ENCODE results near the gene TRAF3.

The TRAF3 gene, protein sequence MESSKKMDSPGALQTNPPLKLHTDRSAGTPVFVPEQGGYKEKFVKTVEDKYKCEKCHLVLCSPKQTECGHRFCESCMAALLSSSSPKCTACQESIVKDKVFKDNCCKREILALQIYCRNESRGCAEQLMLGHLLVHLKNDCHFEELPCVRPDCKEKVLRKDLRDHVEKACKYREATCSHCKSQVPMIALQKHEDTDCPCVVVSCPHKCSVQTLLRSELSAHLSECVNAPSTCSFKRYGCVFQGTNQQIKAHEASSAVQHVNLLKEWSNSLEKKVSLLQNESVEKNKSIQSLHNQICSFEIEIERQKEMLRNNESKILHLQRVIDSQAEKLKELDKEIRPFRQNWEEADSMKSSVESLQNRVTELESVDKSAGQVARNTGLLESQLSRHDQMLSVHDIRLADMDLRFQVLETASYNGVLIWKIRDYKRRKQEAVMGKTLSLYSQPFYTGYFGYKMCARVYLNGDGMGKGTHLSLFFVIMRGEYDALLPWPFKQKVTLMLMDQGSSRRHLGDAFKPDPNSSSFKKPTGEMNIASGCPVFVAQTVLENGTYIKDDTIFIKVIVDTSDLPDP

DNA sequence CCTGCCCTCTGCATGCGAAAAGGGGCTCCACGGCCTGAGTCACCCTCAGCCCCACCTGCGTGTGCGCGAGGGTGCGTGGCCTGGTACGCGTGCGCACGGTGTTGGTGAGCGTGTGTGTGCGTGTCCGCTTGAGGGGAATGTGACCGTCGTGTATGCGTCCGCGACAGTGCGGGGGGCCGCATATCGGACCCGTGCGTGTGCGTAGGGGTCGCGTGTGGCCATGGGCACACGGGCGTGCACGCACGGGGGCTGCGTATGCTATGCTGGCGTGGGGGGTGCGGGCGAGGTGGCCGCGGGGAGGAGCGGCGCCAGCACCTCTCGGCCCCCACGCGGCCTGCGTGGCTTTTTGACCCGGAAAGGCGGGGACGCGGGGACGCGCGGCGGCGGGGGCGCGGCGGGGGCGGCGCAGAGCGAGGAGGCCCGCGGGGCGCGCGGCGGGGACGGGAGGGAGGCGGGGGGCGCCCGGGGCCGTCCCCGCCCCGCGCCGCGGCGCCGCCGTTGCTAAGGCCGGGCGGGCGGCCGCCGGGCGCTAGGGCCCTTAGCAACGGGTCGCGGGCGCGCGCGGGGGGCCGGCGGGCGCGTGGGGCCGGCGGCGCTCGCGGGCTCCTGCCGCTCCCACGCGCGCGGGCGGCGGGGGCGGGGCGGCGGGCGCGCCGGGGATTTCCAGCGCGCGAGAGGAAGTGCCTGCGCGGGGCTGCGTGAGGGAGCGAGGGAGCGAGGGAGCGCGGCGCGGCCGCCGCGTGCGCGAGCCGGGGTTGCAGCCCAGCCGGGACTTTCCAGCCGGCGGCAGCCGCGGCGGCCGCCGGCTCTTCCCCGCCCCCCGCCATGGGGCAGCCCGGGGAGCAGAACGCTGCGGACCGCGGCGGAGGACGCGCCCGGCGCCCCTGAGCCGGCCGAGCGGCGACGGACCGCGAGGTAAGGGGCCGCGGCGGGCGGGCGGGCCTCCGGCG is at the start of gene TRAF3:
TRAF3 (plus strand) TSS at position 689 of the 950 bp plus-strand sequence. CDS start 92,753 bp downstream, outside the sequence.
- peak; percentile 91 for DNase-seq (ENCODE audit: low spot score)

DNA sequence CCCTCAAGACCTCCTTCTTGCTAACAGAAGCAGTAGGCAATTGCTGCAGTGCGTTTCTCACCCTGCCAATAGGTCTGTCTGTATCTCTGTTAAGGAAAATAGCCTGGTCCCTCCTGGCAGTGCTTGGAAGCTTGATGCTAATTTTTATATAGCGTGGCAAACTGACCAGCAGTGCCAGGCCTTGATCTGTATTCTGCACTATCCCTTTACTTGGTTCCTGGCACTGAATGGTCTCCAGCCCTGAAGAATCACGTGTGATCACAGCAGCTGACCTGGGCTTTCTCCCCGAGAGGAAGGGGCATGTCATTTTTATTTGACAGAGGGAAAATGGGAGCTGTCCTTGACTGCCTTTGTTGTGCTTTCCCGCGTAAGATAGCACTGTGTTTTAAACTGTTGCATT is 48.7 kb upstream of the TRAF3 start:
- no peak for DNase-seq (ENCODE audit: low spot score)

DNA sequence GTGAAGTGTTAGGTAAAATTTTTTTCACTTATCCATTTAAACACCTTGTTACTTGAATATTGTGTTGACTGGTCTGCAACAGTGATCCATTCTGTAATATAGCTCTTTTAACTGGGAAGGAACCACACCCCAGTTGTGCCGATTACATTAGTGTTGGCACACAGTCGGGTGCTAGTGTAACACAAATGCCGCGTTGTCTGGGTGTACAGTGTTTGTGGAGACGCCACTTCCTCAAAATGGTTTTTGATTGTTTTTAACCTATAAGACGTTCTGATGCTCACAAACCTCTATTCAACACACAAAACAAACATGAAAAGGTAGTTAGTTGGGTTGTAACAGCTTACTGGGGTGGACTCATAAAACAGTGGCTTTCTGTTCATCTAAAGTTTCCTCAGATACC is 48.0 kb upstream of the TRAF3 start:
- DNase-seq (ENCODE audit: low spot score) = no peak

DNA sequence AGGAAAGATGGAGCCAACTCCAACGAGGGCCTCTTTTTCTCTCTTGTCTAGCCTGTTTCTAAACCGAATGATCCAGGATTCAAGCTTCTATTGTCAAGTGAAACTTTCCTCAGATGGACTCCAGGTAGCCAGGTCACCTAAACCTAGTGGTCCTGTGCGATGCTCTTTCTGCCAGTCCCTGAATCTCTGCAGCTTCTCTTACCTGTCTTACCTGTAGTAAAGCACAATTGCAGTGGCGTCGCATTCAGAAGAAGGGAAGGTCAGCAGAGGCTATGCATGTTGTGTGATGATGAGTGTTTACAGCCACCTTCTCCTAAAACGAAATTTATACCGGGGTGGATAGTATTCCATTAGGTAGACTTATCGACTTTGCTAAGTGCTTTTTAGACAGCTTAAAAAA is 47.4 kb upstream of the TRAF3 start:
- no peak for DNase-seq (ENCODE audit: low spot score)

DNA sequence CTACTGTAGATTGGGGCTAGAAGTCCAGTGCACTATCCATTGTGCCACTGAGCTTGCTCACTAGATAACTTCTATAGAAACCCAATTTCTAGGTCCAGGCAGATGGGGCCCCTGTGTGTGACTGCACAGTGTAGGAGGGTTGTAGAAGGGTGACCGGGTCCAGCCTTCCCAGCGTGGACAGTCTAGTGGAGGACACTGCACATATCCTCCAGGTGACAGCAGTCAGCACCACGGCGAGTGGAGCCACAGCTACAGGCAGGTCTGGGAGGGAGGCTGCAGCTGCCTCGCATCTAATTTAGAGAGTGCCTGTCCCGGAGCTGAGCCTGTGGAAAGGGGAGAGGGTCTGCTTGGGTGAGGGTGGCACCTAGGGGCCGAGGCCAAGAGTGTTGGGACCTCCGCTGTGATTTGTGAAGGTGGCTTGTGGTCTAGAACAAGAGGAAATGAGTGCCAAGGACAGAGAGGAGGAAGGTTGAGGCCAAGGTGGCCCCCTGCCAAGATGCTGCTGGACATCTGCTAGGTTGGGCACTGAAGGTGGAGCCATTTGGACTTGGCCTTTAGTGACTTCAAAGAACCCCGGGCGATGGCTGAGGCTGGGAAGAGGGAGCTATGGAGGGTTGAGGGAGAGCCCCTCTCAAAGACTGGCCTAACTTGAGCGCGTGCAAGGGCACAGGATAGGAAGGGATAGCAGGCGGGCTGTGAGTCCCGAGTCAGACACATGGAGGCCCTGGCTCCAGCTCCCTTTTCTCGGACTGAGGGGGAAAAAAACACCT is 46.0 kb upstream of the TRAF3 start:
- no peak for DNase-seq (ENCODE audit: low spot score)

DNA sequence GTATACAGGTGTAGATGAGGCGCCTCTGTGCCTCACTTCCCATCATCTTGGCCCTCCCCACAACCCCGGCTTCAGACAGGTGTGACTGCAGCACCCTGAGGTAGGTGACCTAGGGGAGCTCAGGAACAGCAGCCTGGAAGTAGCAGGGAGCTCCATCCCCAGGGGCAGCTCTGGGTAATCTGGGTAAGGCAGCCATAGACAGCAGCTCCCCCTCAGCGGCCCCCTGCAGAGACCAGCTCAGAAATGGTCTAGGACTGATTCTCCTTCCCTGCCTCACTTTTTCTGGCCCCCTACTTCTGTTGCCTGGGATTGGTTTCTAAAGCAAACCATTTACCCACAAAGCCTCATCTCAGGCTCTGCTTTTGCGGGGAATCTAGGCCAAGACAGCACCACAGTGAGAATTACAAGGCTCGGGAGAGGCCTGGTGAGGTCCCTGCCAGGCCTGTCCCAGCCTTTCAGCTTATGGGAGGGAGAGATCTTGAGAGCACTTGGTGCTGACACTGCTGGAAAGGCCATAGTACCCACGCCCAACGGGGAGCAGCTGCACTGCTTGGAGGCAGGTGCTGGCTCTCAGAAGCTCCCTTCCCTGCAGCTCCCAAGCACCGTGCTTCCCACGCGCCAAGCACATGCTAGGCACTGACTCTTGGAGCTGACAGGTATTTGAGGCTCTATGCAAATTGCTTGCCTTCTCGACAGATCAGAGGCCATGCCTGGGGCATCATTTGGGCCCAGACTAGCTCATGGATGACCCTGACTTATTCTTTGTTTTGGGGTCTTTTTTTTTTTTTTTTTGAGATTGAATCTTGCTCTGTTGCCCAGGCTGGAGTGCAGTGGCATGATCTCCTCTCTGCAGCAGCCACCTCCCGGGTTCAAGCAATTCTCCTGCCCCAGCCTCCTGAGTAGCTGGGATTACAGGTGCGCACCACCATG is 45.1 kb upstream of the TRAF3 start:
- no peak for DNase-seq (ENCODE audit: low spot score)

DNA sequence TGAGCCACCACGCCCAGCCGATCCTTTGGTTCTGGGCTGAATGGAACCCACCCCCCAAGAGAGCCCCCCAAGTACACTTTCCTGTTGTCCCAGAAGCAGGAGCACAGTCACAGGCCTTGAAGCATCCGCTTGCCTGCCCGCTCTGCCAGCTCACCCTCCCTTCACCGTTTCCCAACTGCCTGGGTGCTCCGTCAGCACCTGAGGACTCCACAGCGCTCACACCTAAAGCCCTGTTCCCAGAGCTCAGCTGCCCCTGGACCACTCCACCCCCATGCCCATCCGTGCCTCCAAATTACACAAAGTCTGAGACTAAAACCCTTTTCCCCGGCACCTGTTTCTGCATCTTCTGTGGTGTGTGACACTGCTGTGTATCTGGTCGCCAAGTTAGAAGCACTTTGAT is 44.3 kb upstream of the TRAF3 start:
- no peak for DNase-seq (ENCODE audit: low spot score)

DNA sequence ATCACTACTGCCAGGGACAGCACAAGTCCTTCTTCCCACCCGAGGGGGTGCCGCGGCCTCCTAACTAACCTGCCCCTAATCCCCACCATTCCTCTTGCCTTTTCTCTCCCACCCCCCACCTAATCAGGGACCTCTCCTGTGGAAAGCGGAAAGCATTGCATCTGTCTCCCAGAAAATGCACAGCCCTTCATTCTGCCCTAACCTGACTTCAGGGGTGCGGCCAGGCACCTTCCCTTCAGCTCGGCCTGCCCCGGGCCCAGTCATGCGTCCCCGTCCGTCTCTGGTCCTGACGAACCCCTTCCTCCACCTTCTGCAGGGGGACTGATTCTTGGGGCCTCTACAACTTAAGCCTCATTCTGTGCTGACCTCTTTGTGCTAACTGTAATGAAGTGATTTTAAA is 43.9 kb upstream of the TRAF3 start:
- no peak for DNase-seq (ENCODE audit: low spot score)

DNA sequence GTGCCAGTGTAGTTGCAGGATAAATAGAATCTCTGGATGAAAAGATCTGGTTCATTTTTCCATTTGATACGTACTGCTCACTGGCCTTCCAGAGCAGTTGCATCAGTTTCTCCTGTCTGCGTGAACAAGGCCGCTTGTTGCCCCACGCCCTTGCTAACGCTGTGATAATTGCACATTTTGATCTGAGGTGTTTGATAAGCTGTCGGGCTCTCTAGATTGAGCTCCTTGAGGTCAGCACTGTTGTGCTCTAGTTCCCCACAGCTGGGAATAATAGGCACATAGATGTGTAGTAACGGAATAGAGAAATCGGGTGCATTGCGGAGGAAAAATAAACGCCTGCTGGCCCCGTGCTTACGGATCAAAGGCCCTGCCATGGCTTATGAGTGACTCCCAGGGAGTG is 42.8 kb upstream of the TRAF3 start:
- no peak for DNase-seq (ENCODE audit: low spot score)

DNA sequence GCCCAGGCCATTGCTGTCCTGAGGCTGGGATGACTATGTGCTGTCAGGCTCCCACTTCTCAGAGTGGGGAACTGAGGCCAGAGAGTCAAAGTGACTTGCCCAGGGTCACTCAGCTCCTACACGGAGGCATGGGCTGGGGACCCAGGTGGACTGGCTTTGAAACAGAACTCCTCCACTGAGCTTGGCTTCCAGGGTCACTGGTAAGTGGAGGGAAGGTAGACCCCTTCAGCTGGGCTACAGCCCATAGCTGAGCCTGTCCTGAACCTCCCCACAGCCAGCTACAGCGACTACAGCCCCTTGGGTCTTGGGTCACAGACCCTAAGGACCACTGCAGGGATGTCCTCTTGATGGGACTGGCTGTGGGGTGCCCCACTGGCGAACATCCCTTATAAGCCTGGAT is 40.3 kb upstream of the TRAF3 start:
- DNase-seq (ENCODE audit: low spot score) = no peak

DNA sequence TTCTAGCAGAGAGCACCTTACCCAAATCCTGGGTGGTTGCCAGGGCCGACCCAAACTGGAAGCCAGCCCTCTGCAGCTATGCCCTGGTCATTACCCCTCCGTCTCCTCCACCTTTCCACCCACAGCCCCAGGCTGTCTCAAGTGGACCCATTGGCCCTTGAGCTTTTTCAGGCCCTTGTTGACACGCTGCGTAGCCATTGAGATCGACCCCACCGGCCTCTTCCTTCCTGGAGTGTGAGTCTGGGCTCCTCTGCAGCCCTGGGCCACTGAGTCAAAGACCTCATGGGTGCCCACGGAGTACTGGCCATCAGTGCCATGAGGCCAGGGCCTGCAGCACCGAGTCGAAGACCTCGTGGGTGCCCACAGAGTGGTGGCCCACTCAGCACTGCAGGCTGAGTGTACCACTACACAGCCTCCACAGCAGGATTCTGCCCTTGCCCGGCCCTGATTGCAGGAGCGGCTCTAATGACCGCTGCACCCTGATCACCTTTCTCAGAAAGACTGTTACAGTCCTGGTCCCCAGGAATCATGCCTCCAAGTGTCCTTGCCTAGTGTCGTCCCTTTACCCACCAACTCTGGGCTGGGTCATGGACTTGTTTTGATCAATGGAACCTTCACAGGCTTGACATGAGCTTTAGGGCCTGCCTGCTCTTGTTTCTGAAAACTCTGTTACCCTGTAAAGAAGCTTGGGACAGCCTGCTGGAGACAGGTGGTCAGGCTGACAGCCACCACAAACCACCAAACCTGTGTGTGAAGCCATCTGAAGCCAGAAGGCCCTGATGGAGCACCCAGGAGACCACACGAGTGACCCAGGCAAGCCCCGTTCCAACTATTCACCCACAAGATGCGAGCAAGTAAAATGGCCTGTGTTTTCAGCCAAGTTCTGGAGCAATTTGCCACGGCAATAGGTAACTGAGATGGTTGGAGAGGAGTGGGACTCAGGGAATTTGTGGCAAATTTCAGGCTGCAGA is 39.6 kb upstream of the TRAF3 start:
- no peak for DNase-seq (ENCODE audit: low spot score)

DNA sequence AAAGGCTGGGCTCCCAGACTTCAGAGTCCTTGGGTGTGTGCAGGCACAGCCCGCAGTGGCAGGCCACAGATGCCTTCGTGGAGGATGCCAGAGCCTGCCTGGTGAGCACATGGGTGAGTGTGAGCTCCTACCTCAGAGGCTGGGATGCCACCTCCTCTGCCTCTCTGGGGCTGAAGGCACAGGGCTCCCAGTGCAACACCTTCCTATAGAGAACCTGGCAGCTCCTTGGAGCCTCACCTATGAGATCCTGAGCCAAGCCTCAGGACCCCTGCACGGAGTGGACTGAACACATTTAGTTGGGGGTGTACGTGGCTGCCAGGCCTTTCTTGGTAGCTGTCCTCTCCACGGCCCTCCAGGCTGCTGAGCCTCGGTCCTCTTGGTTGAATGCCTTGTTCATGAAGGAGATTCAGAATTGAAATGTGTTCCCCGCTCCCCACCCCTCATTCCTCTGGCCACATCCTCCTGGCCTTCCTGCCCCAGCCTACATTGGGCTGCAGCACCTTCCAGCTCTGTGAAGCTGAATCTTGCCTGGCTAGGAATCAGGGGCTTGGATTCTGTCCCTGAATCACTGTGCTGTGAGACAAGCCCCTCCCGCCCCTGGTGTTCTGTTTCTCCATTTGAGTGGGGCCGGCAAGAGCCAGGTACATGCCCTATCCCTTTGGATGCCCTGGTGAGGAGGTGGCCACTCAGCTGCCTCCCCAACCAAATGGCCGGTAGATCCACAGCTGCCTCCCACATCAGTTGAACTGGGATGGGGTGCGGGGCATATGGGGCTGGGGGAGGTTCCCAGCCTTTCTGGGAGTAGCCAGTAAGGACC is 38.7 kb upstream of the TRAF3 start:
- DNase-seq (ENCODE audit: low spot score) = no peak

DNA sequence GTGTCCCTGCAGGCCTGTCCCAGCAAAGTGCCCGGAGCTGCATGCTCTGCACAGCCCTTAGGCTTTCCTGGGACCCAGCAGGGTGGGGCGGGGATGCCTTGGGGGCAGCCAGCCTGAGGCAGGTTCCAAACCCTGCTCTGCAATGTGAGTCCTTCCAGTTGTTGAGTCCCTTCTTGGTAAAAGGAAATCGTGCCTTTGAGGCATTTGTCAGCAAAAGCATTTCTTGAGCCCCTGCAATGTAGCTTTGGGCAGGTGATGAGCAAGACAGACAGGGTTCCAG is 38.1 kb upstream of the TRAF3 start:
- DNase-seq (ENCODE audit: low spot score) = no peak

DNA sequence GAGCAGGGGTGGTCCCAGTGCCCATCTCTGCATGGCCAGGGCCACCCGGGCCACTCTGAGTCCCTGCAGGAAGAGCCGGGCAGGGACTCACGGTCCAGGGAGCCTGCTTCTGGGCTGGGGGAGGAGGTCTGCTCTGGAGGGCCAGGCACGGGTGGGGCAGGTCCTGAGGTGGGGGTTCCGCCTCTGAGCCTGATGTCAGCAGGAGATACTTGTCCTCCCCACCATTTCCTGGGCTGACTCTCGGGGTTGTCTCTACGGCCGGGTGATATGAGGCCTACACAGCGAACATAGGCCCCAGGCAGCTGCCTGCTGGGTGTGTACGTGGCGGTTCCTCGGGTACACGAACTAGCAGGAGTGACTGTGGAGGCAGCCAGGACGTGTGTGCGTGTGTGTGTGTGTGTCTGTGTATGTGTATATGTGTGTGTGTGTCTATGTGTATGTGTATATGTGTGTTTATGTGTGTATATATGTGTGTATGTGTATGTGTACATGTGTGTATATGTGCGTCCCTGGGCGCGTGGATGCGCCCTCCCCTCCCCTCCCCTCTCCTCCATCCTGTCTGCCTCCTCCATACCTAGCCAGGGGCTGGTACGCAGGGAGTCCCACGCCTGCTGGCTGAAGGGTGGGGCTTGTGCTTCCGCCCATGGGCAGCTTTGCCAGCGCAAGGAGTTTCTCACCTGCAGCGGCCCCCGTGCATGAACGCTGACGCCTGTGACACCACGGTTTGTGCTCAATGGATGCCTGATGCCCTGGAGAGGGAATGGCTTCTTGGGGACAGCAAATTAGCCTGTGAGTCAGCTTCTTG is 30.4 kb upstream of the TRAF3 start:
- no peak for DNase-seq (ENCODE audit: low spot score)

DNA sequence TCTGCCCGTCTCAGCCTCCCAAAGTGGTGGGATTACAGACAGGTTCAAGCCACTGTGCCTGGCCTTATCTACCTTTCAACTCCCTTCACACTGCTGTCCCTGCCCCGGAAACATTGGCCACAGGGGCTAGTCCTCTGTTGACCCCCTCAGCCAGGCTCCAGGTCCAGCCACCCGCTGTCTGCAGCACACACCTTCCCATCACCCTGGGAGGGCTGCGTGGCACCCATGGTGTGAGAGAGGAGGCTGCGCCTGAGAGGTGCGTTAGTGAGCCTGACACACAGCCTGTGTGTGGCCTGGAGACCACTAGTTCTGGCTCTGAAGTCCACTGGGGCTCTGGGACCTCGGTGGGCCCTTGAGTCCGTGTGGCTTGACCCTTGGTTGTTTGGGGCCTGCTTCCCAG is 28.4 kb upstream of the TRAF3 start:
- no peak for DNase-seq (ENCODE audit: low spot score)

DNA sequence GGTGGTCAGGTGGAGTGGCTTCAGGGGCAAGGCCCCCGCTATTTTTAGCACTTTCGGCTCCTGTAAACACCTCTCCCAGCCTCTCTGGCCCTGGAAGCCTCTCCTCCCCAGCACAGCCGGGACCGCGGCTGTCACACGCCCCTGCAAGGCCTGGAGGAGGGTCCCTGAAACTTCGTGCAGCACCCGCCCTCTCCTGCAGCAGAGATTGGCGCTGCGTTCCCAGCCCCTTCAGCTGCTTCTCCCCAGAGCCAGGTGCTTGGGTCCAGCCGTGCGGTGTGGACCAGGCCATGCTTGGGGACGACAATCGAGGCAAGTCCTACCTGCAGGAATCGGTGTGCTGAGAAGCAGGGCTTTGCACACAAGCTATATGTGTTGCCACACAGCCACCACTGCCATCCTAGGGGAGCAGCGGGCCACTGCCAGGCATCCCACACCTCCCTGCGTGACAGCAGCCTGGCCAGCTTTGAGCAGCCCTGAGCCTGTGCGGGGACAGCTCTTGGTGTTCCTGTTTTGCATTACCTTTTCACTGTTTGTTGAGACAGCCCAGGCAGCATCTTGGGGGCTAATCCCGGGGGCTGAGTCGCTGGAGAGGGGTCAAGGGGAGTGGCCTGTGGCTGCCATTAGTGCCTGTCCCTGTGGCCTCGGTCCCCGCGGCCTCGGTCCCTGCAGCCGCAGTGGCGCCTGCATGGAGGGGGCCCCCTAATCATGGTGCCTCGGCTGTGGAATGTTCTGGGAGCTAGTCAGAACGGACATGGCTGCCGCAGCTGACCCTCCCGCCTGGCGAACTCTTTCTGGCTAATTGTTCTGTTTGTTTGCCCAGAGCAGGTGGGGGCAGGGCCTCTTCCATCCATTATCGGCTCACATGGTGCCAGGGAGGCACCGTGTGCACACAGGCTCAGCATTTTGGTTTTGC is 27.6 kb upstream of the TRAF3 start:
- DNase-seq (ENCODE audit: low spot score) = no peak

DNA sequence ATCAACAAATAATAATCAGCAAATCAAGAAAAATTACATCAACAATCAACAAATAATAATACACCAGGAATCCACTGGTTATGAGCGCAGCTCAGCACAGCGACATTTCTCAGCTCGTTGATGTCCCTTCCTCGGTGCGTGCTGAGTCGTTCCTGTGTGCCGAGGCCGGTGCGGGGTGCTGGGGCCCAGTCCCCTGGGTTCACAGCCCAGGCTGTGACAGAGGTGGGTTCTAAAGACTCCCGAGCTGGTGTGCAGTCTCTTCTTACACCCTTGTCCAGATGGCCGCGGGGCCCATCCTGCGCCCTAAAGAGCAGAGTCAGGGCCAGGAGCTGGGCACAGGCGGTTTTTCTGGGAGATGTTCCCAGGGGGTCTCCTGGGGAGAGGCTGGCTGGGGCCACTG is 26.9 kb upstream of the TRAF3 start:
- DNase-seq (ENCODE audit: low spot score) = no peak

All from HuH-7.5 (cell line).